Skin of body (tissue), 3 donors: Measurements from ENCODE around the gene AGPAT3. TPM values are rescaled to one million over a fixed set of nuclear protein-coding genes. Genes with fewer than 3 reads are reported as not detected.

Source experiments
- DNase-seq: peaks from one replicate; lab custom pipeline; 2025; lab: John Stamatoyannopoulos, UW
- small RNA-seq: library from RNA; depleted of rRNA; stranded (forward); fragments of <200 nt; gene quantifications from one replicate; pipeline ENCODE3, GENCODE V24; 2014; ENCODE audit warnings: low replicate concordance
- total RNA-seq: library from RNA; depleted of rRNA; stranded (reverse); fragments of >200 nt; gene quantifications from one replicate; pipeline ENCODE4 v1.2.3, GENCODE V29; 2014

AGPAT3 gene
- total RNA-seq, 1 donor from 2014 or later, result 27.0 TPM

GRCh38 chr21:44018127-44018526 is 153.1 kb downstream of the AGPAT3 start:
- DNase-seq, result no peak

DNA sequence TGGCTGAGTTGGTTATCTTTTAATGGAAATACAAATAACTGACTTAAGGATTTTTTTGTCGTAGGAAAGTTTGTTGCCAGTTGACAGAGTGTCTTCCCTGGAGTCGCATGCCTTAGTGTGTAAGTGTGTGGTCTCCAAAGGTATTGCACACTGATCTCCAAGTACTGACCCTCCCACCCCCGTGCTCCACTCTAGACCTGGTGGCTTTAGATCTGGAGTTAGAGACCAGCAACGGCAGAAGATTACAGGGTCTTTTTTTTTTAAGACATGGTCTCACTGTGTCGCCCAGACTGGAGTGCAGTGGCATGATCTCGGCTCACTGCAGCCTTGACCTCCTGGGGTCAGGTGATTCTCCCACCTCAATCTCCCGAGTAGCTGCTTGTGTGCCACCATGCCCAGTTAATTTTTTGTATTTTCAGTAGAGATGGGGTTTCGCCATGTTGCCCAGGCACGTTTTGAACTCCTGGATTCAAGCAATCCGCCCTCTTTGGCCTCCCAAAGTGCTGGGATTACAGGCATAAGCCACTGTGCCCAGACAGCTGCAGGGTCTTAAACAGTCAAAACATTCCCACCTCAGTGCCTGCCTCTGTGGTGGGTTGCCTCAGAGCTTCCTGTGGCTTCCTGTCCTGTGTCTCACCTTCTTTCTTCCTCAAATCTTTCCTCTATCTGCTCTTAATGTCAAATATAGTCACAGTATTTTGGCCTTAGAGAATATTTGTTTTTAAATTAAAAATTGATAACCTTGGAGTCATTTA is 154.0 kb downstream of the AGPAT3 start:
- no peak for DNase-seq

- no peak for DNase-seq
These were observed 154.5 kb downstream of the AGPAT3 start for GRCh38 chr21:44019568-44019958.

DNA sequence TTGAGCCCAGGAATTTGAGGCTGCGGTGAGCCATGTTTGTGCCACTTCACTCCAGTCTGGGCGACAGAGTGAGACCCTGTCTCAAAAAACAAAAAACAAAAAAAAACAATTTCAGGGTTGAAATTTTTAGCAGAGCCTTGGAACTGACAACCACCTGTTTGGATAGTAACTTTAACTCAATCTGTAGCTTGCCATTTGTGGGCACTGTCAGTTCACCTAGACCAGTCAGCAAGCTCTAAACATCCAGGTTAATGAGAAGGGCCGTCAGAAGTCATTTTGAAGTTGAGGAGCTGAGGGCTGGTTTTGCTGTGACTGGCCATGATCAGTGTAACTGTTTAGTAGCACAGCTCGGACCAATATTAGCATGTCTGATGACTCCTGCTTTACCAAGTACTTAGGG is 155.5 kb downstream of the AGPAT3 start:
- no peak for DNase-seq

DNA sequence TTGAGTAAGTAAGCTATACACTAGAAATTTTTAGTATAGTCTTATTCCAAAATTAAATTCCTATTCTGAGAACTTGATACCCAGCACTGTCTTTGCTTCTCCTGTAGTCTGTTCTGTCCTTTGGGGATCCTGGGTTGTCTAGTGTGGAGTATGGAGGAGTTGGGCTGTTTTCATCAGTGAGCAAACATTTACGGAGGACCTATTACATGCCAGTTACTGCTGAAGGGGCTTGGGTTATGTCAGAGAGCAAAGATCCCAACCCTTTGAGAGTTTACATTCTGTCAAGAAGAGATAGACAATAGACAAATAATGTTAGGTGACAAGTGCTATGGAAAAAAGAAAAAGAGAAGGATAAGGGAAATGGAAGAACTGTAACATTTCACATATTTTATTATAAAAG is 156.0 kb downstream of the AGPAT3 start:
- no peak for DNase-seq

- no peak for DNase-seq
These were observed 159.2 kb downstream of the AGPAT3 start for GRCh38 chr21:44024257-44024656.

DNA sequence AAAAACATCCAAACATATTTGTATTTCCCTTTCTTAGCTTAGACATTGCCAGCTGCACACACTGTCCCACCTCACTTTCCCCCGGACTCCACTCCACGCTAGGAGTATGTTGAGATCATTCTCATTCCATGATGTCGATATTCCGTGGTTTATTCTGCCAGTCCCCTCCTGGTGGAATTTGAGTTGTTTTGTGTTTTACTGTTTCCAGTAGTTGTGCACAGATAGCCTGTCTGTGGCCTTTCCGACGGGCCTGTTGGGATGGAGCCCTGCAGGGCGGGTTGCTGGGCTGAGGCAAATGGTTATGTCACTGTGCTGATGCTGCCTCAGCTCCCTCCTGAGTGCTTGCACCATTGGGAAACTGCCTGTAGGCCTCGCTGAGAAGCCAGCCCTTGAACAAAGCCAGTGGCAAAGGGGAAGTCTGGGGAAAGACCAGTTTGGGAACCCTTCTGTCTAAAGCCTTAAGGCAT is 159.9 kb downstream of the AGPAT3 start:
- peak; percentile 19 for DNase-seq

DNA sequence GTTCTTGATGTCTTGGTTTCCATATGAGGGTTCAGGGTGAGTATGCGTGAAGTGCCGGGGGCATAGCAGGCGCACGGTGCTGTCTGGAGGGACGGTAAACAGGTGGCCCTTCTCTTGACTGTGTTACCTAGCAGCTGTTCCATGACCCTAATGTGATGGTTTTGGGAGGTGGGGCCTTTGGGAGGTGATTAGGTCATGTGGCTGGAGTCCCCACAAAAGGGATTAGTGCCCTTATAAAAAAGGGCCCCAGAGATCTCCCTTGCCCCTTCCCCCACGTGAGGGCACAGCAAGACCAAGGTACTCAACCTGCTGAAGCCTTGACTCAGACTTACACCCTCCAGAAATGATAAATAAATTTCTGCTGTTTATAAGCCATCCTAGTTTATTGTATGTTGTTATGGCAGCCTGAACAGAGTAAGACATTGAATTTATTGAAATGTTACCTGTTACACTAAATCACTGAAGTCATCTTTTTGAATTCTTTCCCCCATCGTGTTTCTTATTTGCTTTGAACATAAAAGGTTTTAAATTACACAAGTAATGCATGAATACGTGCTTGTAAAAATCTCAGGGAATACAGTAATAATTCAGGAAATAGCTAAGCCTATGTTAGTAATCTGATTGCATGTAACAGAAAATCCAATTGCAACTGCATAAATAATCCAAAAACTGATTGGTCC is 162.7 kb downstream of the AGPAT3 start:
- DNase-seq, result no peak

DNA sequence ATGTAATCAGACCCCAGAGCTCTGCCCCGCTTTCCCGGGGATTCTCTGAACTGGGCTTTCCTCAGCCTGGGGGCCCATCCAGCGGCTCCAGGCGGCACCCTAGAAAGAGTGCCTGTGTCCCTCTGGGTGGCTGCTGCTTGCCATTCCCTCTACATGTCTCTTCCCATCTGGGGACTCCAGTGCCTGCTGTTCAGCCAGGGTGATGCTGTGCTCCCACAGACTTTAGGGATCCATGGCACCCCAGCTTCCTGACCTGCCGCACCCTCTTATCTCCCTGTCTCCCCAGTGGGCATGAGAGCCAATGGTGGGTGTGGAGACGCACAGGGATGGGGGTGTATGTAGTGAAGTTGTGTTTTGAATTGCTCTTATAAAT is 163.2 kb downstream of the AGPAT3 start:
- DNase-seq, result no peak

DNA sequence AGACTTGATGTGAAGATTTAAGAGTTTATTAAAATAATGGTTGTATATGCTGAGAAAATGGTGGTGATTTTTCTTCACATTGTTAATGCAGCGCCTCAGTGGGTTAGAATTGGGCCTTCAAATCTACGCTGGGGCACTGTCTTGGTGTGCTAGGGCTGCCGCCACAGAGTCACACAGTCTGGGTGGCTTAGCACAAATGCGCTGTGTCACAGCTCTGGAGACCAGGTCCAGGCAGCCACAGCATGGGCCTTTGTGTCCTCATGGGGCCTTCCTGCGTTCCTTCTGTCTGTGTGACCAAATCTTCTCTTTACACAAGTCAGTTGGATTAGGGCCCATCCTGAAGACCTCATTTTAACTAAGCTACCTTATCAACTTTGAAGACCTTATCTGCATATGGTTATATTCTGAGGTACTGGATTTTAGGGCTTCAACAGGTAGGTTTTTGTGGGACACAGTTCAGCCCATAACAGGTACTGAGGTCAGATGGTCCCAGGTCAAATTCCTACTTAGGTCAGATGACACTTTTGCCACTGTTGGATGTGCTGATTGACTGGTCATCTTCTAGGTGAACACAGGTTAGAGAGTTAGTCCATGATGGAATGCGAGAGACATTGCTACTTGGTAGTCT is 164.6 kb downstream of the AGPAT3 start:
- DNase-seq, result no peak

- DNase-seq, result no peak
These were observed 170.2 kb downstream of the AGPAT3 start for GRCh38 chr21:44035244-44035643.

Small RNA genes lying within 50 kb of the gene (small RNA-seq; reads per million reads assigned to genes)
- gene RNU6-1150P (not detected), gene RNU6-859P (not detected)

Other genes with a start within 250 kb of the AGPAT3 start
- 0.89 TPM for gene HSF2BP, start 205.7 kb upstream of the AGPAT3 start, total RNA-seq
- 14.2 TPM for gene RRP1B, start 205.7 kb upstream of the AGPAT3 start, total RNA-seq
- 38.8 TPM for gene PDXK, start 146.1 kb upstream of the AGPAT3 start, total RNA-seq
- gene CSTB, start 88.9 kb upstream of the AGPAT3 start, total RNA-seq, result 21.0 TPM
- gene RRP1, start 75.6 kb upstream of the AGPAT3 start, total RNA-seq, result 17.8 TPM
- 23.1 TPM for gene TRAPPC10, start 147.1 kb downstream of the AGPAT3 start, total RNA-seq
- gene PWP2, start 242.2 kb downstream of the AGPAT3 start, total RNA-seq, result 10.9 TPM